ENCODE results near the gene METRN. TPM values are rescaled to one million over a fixed set of nuclear protein-coding genes. Genes with fewer than 3 reads are reported as not detected.
A peak's percentile ranks its signal among the peaks of the same experiment; 100 is the strongest.

The METRN gene
- total RNA-seq, 4 donors from 2014 or later = 4.9 to 47.2 (median 35.2) TPM

DNA sequence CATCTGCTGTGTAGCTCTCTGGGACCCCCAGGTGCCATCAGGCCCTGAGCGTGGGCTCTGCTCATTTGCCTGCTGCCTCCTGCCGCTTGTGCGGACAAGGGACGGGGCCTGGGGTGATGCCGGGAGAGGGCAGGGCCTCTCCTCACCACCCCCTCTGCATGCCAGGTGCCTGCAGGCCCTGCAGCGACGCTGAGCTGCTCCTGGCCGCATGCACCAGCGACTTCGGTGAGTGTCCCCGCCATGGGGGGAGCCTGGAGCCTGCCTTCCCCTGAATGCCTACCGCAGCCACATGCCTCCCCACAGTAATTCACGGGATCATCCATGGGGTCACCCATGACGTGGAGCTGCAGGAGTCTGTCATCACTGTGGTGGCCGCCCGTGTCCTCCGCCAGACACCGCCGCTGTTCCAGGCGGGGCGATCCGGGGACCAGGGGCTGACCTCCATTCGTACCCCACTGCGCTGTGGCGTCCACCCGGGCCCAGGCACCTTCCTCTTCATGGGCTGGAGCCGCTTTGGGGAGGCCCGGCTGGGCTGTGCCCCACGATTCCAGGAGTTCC is 1.9 kb downstream of the METRN start:
- no peak for DNase-seq
- in situ Hi-C loops (cut with MboI; ENCODE audit: low pct_ligation_motif_present in 1 of 4, low pct_unique_long_range_greater_than_20kb in 1 of 4, low sequenced_read_pairs in 3 of 4) = loop anchor here in 1 of 4 donors (10.0 kb wide), 1 partner anchor 68 kb away; the partner anchor contains the start of genes CHTF18 and RPUSD1
- intact Hi-C loops (cut with DNase I; ENCODE audit: low total_unique reads) = no loop called here
- Histone ChIP-seq H3K4me3 (no peak overlapping the region), H3K27ac (no peak overlapping the region), H3K36me3 (no peaks in the 10 kb centered on the region), H3K9me3 (no peaks in the 10 kb centered on the region), H3K27me3 (peaks cover 34% of the 10 kb centered on the region), H3K4me1 (peaks cover 27 to 61% (median 51%) of the 10 kb centered on the region in 4 donors)
- TF ChIP-seq POLR2A (IDR thresholded peaks at IDR 0.05) (no peak), POLR2AphosphoS5 (IDR thresholded peaks at IDR 0.05) (no peak), EP300 (IDR thresholded peaks at IDR 0.05; ENCODE audit: low read depth) (no peak)
- TF ChIP-seq, protein P1, sequence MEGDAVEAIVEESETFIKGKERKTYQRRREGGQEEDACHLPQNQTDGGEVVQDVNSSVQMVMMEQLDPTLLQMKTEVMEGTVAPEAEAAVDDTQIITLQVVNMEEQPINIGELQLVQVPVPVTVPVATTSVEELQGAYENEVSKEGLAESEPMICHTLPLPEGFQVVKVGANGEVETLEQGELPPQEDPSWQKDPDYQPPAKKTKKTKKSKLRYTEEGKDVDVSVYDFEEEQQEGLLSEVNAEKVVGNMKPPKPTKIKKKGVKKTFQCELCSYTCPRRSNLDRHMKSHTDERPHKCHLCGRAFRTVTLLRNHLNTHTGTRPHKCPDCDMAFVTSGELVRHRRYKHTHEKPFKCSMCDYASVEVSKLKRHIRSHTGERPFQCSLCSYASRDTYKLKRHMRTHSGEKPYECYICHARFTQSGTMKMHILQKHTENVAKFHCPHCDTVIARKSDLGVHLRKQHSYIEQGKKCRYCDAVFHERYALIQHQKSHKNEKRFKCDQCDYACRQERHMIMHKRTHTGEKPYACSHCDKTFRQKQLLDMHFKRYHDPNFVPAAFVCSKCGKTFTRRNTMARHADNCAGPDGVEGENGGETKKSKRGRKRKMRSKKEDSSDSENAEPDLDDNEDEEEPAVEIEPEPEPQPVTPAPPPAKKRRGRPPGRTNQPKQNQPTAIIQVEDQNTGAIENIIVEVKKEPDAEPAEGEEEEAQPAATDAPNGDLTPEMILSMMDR (IDR thresholded peaks at IDR 0.05) = no peak
- 90% methylated on average over 28 of the region's 29 CpGs; no CpG with 5 or more reads in 1 of the 2 donors for WGBS, 2 donors (ENCODE audit: low coverage in 1 of 2)

DNA sequence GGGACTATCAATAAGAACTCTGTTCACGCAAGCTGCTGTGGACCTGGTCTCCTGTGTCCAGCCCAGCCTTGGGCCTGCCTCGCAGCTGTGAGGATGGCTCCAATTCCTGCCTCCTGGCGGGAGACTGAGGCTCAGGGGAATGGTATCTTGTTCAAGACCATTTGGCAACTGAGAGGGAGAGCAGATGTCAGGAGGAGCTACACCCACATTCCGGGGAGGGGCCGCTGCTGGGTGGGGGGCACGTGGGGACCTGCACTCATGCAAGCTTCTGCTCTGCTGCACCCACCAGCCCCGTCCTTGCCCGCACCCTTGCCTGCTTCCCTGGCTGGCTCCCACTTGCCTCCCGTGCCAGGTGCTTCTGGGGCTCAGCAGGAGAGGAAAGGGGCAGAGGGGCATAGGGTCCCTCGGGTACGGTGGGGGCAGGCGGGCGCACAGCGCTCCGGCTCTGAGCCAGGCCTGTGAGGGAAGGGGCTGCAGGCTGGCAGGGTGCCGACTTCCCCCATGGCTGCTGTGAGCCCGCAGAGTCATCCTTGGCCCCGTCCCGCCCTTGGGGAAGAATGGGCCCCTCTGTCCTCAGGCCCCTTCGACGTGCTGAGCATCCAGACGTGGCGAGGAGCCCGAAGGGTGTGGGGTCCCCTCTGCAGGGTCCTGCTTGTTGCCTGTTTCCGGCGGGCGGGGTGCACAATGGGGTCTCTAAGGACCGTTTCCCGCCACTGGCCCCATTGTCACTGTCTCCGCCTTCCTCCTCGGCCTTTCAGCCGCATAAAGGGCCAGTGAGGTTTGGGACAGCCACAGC is 2.7 kb downstream of the METRN start:
- intact Hi-C loops (cut with DNase I; ENCODE audit: low total_unique reads) (no loop called here), in situ Hi-C loops (cut with MboI; ENCODE audit: low pct_ligation_motif_present in 1 of 4, low pct_unique_long_range_greater_than_20kb in 1 of 4, low sequenced_read_pairs in 3 of 4) (loop anchor here in 1 of 4 donors (10.0 kb wide), 1 partner anchor 67 kb away; the partner anchor contains the start of genes CHTF18 and RPUSD1)
- TF ChIP-seq EP300 (IDR thresholded peaks at IDR 0.05; ENCODE audit: low read depth) (no peak), POLR2A (IDR thresholded peaks at IDR 0.05) (no peak), POLR2AphosphoS5 (IDR thresholded peaks at IDR 0.05) (no peak)
- TF ChIP-seq, protein P1 (IDR thresholded peaks at IDR 0.05) = no peak
- Histone ChIP-seq H3K27me3 (peaks cover 32% of the 10 kb centered on the region), H3K9me3 (no peaks in the 10 kb centered on the region), H3K4me1 (peaks cover 30 to 61% (median 54%) of the 10 kb centered on the region in 4 donors), H3K4me3 (no peak overlapping the region), H3K27ac (no peak overlapping the region), H3K36me3 (no peaks in the 10 kb centered on the region)
- 79% methylated on average over 27 of the region's 32 CpGs; no CpG with 5 or more reads in 1 of the 2 donors for WGBS, 2 donors (ENCODE audit: low coverage in 1 of 2)
- no peak for DNase-seq

DNA sequence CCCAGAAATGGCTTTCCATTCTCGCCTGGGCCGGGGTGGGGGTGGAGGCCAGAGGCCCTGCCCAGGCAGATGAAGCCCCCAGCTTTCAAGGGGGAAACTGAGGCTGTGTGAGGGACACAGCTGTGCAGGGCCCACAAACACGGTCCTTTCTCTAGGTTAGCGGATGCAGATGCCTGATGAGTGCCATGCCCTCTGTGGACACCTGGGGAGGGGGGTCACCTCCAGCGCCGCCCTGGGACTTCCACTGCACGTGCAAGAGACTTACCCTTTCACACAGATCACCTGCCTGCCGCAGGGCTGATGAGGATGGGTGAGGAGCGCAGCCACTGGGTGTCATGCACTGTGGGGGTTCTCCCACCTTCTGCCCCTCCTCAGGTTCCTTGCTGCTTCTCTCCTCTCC is 3.5 kb downstream of the METRN start:
- no peak for DNase-seq
- H3K27ac ChIP-seq = peak overlapping the region in 3 of 4 donors; percentile 49 to 94 (median 92)
- 81% methylated on average over 9 of the region's 9 CpGs; no CpG with 5 or more reads in 1 of the 2 donors for WGBS, 2 donors (ENCODE audit: low coverage in 1 of 2)
- no peak overlapping the region for H3K4me3 ChIP-seq
- intact Hi-C loops (cut with DNase I; ENCODE audit: low total_unique reads) = no loop called here
- in situ Hi-C loops (cut with MboI; ENCODE audit: low pct_ligation_motif_present in 1 of 4, low pct_unique_long_range_greater_than_20kb in 1 of 4, low sequenced_read_pairs in 3 of 4) = loop anchor here in 1 of 4 donors (10.0 kb wide), 1 partner anchor 66 kb away; the partner anchor contains the start of genes CHTF18 and RPUSD1
- TF ChIP-seq POLR2A (IDR thresholded peaks at IDR 0.05) (no peak), POLR2AphosphoS5 (IDR thresholded peaks at IDR 0.05) (no peak), EP300 (IDR thresholded peaks at IDR 0.05; ENCODE audit: low read depth) (no peak)
- TF ChIP-seq, protein P1 (IDR thresholded peaks at IDR 0.05) = no peak
- H3K27me3 ChIP-seq = peaks cover 31% of the 10 kb centered on the region
- H3K36me3 ChIP-seq = no peaks in the 10 kb centered on the region
- H3K4me1 ChIP-seq = peaks cover 30 to 61% (median 54%) of the 10 kb centered on the region in 4 donors
- no peaks in the 10 kb centered on the region for H3K9me3 ChIP-seq

DNA sequence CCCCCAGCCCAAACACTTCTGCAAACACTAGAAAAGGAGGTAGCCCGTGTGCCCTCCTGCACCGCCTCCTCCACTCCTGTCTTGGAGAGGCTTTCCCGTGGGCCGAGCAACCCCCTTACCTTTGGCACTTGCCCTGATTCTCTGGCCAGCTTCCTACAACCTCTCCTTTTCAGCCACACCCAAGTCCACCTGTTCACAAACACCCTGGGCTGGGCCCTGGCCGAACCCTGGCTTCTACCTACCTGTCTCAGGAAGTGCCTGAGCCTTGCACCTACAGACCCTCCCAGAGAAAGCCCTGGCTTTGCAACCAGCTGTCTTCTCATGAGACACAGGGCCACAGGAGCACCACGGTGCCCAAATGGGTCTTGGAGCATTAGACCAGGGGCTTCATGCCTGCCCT is 4.0 kb downstream of the METRN start:
- H3K9me3 ChIP-seq = no peaks in the 10 kb centered on the region
- no peak overlapping the region for H3K4me3 ChIP-seq
- peaks cover 26% of the 10 kb centered on the region for H3K27me3 ChIP-seq
- intact Hi-C loops (cut with DNase I; ENCODE audit: low total_unique reads) (no loop called here), in situ Hi-C loops (cut with MboI; ENCODE audit: low pct_ligation_motif_present in 1 of 4, low pct_unique_long_range_greater_than_20kb in 1 of 4, low sequenced_read_pairs in 3 of 4) (loop anchor here in 1 of 4 donors (10.0 kb wide), 1 partner anchor 66 kb away; the partner anchor contains the start of genes CHTF18 and RPUSD1)
- H3K27ac ChIP-seq = peak overlapping the region; percentile 49 to 94 (median 93)
- WGBS, 2 donors (ENCODE audit: low coverage in 1 of 2) = 63% methylated on average over 6 of the region's 6 CpGs; no CpG with 5 or more reads in 1 of the 2 donors
- H3K36me3 ChIP-seq = no peaks in the 10 kb centered on the region
- H3K4me1 ChIP-seq = peaks cover 30 to 61% (median 54%) of the 10 kb centered on the region in 4 donors
- peak; percentile 77 for DNase-seq
- peak in 1 of 3 donors; percentile 46 for TF ChIP-seq POLR2AphosphoS5 (IDR thresholded peaks at IDR 0.05)
- no peak for TF ChIP-seq EP300 (IDR thresholded peaks at IDR 0.05; ENCODE audit: low read depth)
- TF ChIP-seq POLR2A (IDR thresholded peaks at IDR 0.05) = peak; percentile 12
- TF ChIP-seq, protein P1 (IDR thresholded peaks at IDR 0.05) = no peak

Data from transverse colon (tissue), 4 donors.